H9 (cell line): Measurements from ENCODE around the gene ZNF57. TPM values are rescaled to one million over a fixed set of nuclear protein-coding genes. Genes with fewer than 3 reads are reported as not detected.

Experiments
- DNase-seq: peaks from one replicate; pipeline ENCODE4 v3.0.0-alpha.2; 2017
- H2AFZ ChIP-seq: one replicate; pipeline ENCODE4 v1.6.1; 2013; ENCODE audit warnings: mild to moderate bottlenecking, low read length, control low read depth, moderate library complexity
- H2AK5ac ChIP-seq: 2 replicates; pipeline ENCODE4 v1.6.1; 2013; ENCODE audit warnings: low read length, control low read depth, mixed read lengths; ENCODE audit not compliant: insufficient read length
- H2BK120ac ChIP-seq: one replicate; pipeline ENCODE4 v1.6.1; 2013; ENCODE audit warnings: low read depth, mild to moderate bottlenecking, low read length, control low read depth, inconsistent platforms; ENCODE audit not compliant: poor library complexity, severe bottlenecking
- H2BK12ac ChIP-seq: 2 replicates; pipeline ENCODE4 v1.6.1; 2013; ENCODE audit warnings: low read length, control low read depth, mixed read lengths, low read depth; ENCODE audit not compliant: insufficient read length
- H2BK15ac ChIP-seq: 2 replicates; pipeline ENCODE4 v1.6.1; 2013; ENCODE audit warnings: low read depth, low read length, control low read depth
- H2BK20ac ChIP-seq: one replicate; pipeline ENCODE4 v1.6.1; 2013; ENCODE audit warnings: low read depth, mild to moderate bottlenecking, low read length, control low read depth, inconsistent platforms; ENCODE audit not compliant: poor library complexity, severe bottlenecking
- H2BK5ac ChIP-seq: 2 replicates; pipeline ENCODE4 v1.6.1; 2013; ENCODE audit warnings: low read length, control low read depth, mixed read lengths; ENCODE audit not compliant: insufficient read length
- H3K14ac ChIP-seq: 2 replicates; pipeline ENCODE4 v1.6.1; 2013; ENCODE audit warnings: low read length, control low read depth; ENCODE audit not compliant: insufficient read depth
- H3K18ac ChIP-seq: 2 replicates; pipeline ENCODE4 v1.6.1; 2013; ENCODE audit warnings: low read depth, mild to moderate bottlenecking, mixed read lengths, low read length, control low read depth; ENCODE audit not compliant: insufficient read length
- H3K23ac ChIP-seq: 2 replicates; pipeline ENCODE4 v1.6.1; 2013; ENCODE audit warnings: low read length, control low read depth, mixed read lengths, low read depth; ENCODE audit not compliant: insufficient read length
- H3K23me2 ChIP-seq: 2 replicates; pipeline ENCODE4 v1.6.1; 2013; ENCODE audit warnings: low read depth, mild to moderate bottlenecking, mixed read lengths, low read length, control low read depth; ENCODE audit not compliant: insufficient read length, poor library complexity, severe bottlenecking
- H3K27ac ChIP-seq: 2 replicates; pipeline ENCODE4 v1.5.1; 2013; ENCODE audit warnings: low read length, control low read depth, mixed read lengths, low read depth; ENCODE audit not compliant: insufficient read length
- H3K27me3 ChIP-seq: 2 replicates; pipeline ENCODE4 v1.6.1; 2013; ENCODE audit warnings: low read length, control low read depth, inconsistent platforms; ENCODE audit not compliant: insufficient read depth
- H3K4ac ChIP-seq: 2 replicates; pipeline ENCODE4 v1.6.1; 2013; ENCODE audit warnings: low read depth, mild to moderate bottlenecking, control low read depth, inconsistent platforms, low read length, moderate library complexity
- H3K4me1 ChIP-seq: 2 replicates; pipeline ENCODE4 v1.6.1; 2013; ENCODE audit warnings: low read length, control low read depth, inconsistent platforms; ENCODE audit not compliant: insufficient read depth
- H3K4me2 ChIP-seq: 2 replicates; pipeline ENCODE4 v1.6.1; 2013; ENCODE audit warnings: low read length, control low read depth, mixed read lengths; ENCODE audit not compliant: insufficient read length, insufficient read depth
- H3K56ac ChIP-seq: 2 replicates; pipeline ENCODE4 v1.6.1; 2013; ENCODE audit warnings: low read depth, mild to moderate bottlenecking, mixed read lengths, low read length, control low read depth; ENCODE audit not compliant: insufficient read length
- H3K79me1 ChIP-seq: 2 replicates; pipeline ENCODE4 v1.6.1; 2013; ENCODE audit warnings: low read depth, mild to moderate bottlenecking, moderate library complexity, low read length, control low read depth, inconsistent platforms; ENCODE audit not compliant: insufficient read depth, poor library complexity, severe bottlenecking
- H3K79me2 ChIP-seq: 2 replicates; pipeline ENCODE4 v1.6.1; 2013; ENCODE audit warnings: low read length, control low read depth, inconsistent platforms; ENCODE audit not compliant: insufficient read depth
- H3K9ac ChIP-seq: 2 replicates; pipeline ENCODE4 v1.6.1; 2013; ENCODE audit warnings: low read length, control low read depth, mixed read lengths; ENCODE audit not compliant: insufficient read length; ENCODE audit errors: extremely low read depth
- H3K9me3 ChIP-seq: one replicate; pipeline ENCODE4 v1.6.1; 2013; ENCODE audit warnings: low read depth, low read length, inconsistent platforms; ENCODE audit not compliant: control insufficient read depth
- H3T11ph ChIP-seq: one replicate; pipeline ENCODE4 v1.6.1; 2013; ENCODE audit warnings: mild to moderate bottlenecking, low read length, control low read depth, inconsistent platforms
- H4K20me1 ChIP-seq: one replicate; pipeline ENCODE4 v1.6.1; 2013; ENCODE audit not compliant: control insufficient read depth, insufficient read length, insufficient read depth
- H4K5ac ChIP-seq: 2 replicates; pipeline ENCODE4 v1.6.1; 2013; ENCODE audit warnings: low read depth, mild to moderate bottlenecking, mixed read lengths, low read length, control low read depth; ENCODE audit not compliant: insufficient read length
- H4K8ac ChIP-seq: replicated peaks from 2 replicates; pipeline ENCODE4 v1.6.1; 2013; ENCODE audit warnings: low read length, control low read depth, mixed read lengths, low read depth; ENCODE audit not compliant: insufficient read length
- H4K91ac ChIP-seq: 2 replicates; pipeline ENCODE4 v1.6.1; 2013; ENCODE audit warnings: low read depth, mild to moderate bottlenecking, moderate library complexity, mixed read lengths, low read length, control low read depth; ENCODE audit not compliant: insufficient read length
- H3K27ac Mint-ChIP-seq, 3 experiments: 2 replicates in 2 of 3; 3 replicates in 1 of 3; pipeline ENCODE4 v1.8.0; 2020 to 2021; ENCODE audit warnings: mixed read lengths in 3 of 3, mild to moderate bottlenecking in 1 of 3, moderate library complexity in 1 of 3
- H3K27me3 Mint-ChIP-seq: 2 replicates; pipeline ENCODE4 v1.8.0; 2021; ENCODE audit warnings: low read depth, mild to moderate bottlenecking, moderate library complexity, mixed read lengths
- H3K36me3 Mint-ChIP-seq, 3 experiments: 2 replicates in 2 of 3; 3 replicates in 1 of 3; pipeline ENCODE4 v1.8.0; 2020 to 2021; ENCODE audit warnings: low read depth in 3 of 3, mixed read lengths in 3 of 3; ENCODE audit not compliant: insufficient read depth in 1 of 3
- H3K4me1 Mint-ChIP-seq, 2 experiments: 2 replicates each; pipeline ENCODE4 v1.8.0; 2020; ENCODE audit warnings: mixed read lengths in 2 of 2
- H3K4me3 Mint-ChIP-seq, 2 experiments: 2 replicates in 1 of 2; 3 replicates in 1 of 2; pipeline ENCODE4 v1.8.0; 2020 to 2021; ENCODE audit warnings: mild to moderate bottlenecking in 2 of 2, mixed read lengths in 2 of 2, moderate library complexity in 1 of 2
- H3K9me3 Mint-ChIP-seq, 2 experiments: 2 replicates in 1 of 2; 3 replicates in 1 of 2; pipeline ENCODE4 v1.8.0; 2020; ENCODE audit warnings: mild to moderate bottlenecking in 2 of 2, mixed read lengths in 2 of 2, moderate library complexity in 1 of 2
- CTCF ChIP-seq: fragments of 200-600 bp; sonication (generic); conservative IDR thresholded peaks from 3 replicates; pipeline ENCODE4 v1.8.0; 2021; ENCODE audit warnings: antibody characterized with exemption, mild to moderate bottlenecking
- WGBS: extraction: QIAGEN DNeasy Blood & Tissue Kit; methylation state at CpG from one replicate; pipeline ENCODE4 v1.1.7; 2013; ENCODE audit warnings: missing lambda C conversion rate, low lambda C conversion rate, mixed read lengths; ENCODE audit not compliant: insufficient read length; ENCODE audit errors: extremely low coverage; 5-methylcytosine and 5-hydroxymethylcytosine counted together
- total RNA-seq: library from RNA; stranded (reverse); gene quantifications from 2 replicates; pipeline ENCODE4 v1.2.1, GENCODE V29; 2021

The ZNF57 gene
- total RNA-seq, 1 experiment from 2014 or later = 7.8 TPM

DNA sequence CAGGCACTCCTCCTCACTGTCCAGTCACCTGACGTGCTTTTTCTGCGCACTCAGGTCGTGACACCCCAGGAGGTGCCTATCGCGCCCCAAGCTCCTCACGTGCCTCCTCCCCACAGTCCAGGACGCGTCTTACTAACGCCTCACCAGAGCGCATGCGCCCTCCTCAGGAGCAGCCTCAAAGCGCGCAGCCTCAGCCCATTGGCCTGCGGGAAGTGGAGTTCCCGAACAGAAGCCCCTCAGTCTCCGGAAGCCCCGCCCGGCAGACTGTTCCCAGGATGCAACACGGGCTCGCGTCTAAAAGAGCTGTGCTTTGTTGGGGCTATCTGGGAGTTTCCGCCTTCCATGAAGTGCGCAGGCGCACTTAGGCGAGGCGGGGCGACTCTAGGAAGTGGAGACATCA, 41.9 kb upstream of the ZNF57 start:
- peaks cover 78 to 82% of the 10 kb centered on the region in 2 experiments for H3K9me3 Mint-ChIP-seq
- H3T11ph ChIP-seq = no peak overlapping the region
- H3K27ac ChIP-seq = no peak overlapping the region
- H4K20me1 ChIP-seq = no peaks in the 10 kb centered on the region
- no peak overlapping the region for H4K5ac ChIP-seq
- no peak overlapping the region for H3K27ac Mint-ChIP-seq
- no peaks in the 10 kb centered on the region for H3K23me2 ChIP-seq
- no peaks in the 10 kb centered on the region for H3K79me2 ChIP-seq
- no peak overlapping the region for H3K23ac ChIP-seq
- no peak overlapping the region for H3K4ac ChIP-seq
- no peak overlapping the region for H2AK5ac ChIP-seq
- no peak for DNase-seq
- H2AFZ ChIP-seq = no peak overlapping the region
- H3K36me3 Mint-ChIP-seq = peaks cover 30 to 46% (median 30%) of the 10 kb centered on the region in 3 experiments
- WGBS = no CpG with 5 or more reads among the region's 27 CpGs
- no peak overlapping the region for H2BK12ac ChIP-seq
- no peaks in the 10 kb centered on the region for H3K79me1 ChIP-seq
- peaks cover 46% of the 10 kb centered on the region for H3K9me3 ChIP-seq
- no peak overlapping the region for H2BK5ac ChIP-seq
- TF ChIP-seq CTCF = no peak
- no peak overlapping the region for H4K91ac ChIP-seq
- no peak overlapping the region for H3K4me3 Mint-ChIP-seq
- H3K4me1 ChIP-seq = no peaks in the 10 kb centered on the region
- H3K14ac ChIP-seq = no peak overlapping the region
- no peak overlapping the region for H2BK20ac ChIP-seq
- peaks cover 17% of the 10 kb centered on the region for H3K27me3 Mint-ChIP-seq
- H3K9ac ChIP-seq = no peak overlapping the region
- H3K27me3 ChIP-seq = no peaks in the 10 kb centered on the region
- no peak overlapping the region for H3K18ac ChIP-seq
- H2BK15ac ChIP-seq = no peak overlapping the region
- no peak overlapping the region for H3K4me2 ChIP-seq
- no peaks in the 10 kb centered on the region for H3K4me1 Mint-ChIP-seq
- H3K56ac ChIP-seq = no peak overlapping the region
- H2BK120ac ChIP-seq = no peak overlapping the region
- no peak overlapping the region for H4K8ac ChIP-seq
